ENCODE results near the gene LIFR. TPM values are rescaled to one million over a fixed set of nuclear protein-coding genes. Genes with fewer than 3 reads are reported as not detected.

Gene LIFR
- total RNA-seq, 1 experiment from 2014 or later = 10.6 TPM

DNA sequence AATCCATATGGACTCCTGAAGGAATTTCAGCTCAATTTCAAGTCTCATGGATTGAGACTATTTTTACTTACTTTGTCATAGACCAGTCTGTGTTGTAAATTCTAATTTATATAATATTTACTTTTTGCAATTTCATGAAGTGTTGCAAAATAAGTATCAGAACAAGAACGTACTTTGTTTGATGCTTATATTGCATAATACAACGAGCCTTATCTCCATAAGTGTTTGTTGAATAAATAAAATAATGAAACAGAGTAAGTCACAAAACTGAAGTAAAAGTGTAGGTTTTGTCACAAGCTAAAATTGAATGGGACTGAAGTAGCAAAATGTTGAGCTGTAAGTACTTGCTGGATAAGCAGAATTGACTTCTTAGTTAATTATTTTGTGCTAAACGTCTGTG lies 3.0 kb upstream of the LIFR start:
- no TSS peak for BruUV-seq (replicated peaks)
- Histone ChIP-seq H3K4me3 (replicated peaks in 1 of 2; ENCODE audit: low read depth in 1 of 2, low read length in 2 of 2) (no peak overlapping the region), H3K36me3 (ENCODE audit: control insufficient read depth in 1 of 2, insufficient read depth in 2 of 2, low read length in 2 of 2) (no peaks in the 10 kb centered on the region), H3K9ac (ENCODE audit: low read length) (no peak overlapping the region), H3K9me2 (ENCODE audit: insufficient read depth) (no peaks in the 10 kb centered on the region), H3K9me3 (ENCODE audit: control insufficient read depth in 1 of 2, insufficient read depth in 1 of 2, low read depth in 1 of 2, low read length in 2 of 2) (no peaks in the 10 kb centered on the region), H3K79me2 (ENCODE audit: insufficient read depth, low read length) (no peaks in the 10 kb centered on the region), H3K27ac (ENCODE audit: low read depth, low read length) (no peak overlapping the region), H3K27me3 (ENCODE audit: insufficient read depth, low read length) (no peaks in the 10 kb centered on the region), H3K4me2 (ENCODE audit: low read length) (no peak overlapping the region), H4K20me1 (ENCODE audit: insufficient read depth) (no peaks in the 10 kb centered on the region), H2AFZ (ENCODE audit: low read depth, low read length, poor library complexity, severe bottlenecking) (no peak overlapping the region), H3K4me1 (ENCODE audit: control insufficient read depth in 1 of 2, insufficient read depth in 2 of 2, low read length in 2 of 2) (peaks cover 0 to 14% of the 10 kb centered on the region in 2 experiments; a peak in 3 of 4 replicates)
- ChIA-PET CTCF (interaction anchor here (1.4 kb wide), 1 partner anchor 117 kb away, joined by 3 read pairs; no protein-coding TSS in a partner anchor), POLR2A (no interaction called here), RAD21 (ENCODE audit: low non-redundant PET in 1 of 2, low total read pairs in 2 of 2, uncharacterized antibody in 2 of 2, unreplicated experiment in 2 of 2) (no interaction called here)
- intact Hi-C loops (cut with micrococcal nuclease) = no loop called here
- no peak for ATAC-seq
- DNase-seq (ENCODE audit: low read depth, low spot score) = no peak
- TF ChIP-seq, protein P1, sequence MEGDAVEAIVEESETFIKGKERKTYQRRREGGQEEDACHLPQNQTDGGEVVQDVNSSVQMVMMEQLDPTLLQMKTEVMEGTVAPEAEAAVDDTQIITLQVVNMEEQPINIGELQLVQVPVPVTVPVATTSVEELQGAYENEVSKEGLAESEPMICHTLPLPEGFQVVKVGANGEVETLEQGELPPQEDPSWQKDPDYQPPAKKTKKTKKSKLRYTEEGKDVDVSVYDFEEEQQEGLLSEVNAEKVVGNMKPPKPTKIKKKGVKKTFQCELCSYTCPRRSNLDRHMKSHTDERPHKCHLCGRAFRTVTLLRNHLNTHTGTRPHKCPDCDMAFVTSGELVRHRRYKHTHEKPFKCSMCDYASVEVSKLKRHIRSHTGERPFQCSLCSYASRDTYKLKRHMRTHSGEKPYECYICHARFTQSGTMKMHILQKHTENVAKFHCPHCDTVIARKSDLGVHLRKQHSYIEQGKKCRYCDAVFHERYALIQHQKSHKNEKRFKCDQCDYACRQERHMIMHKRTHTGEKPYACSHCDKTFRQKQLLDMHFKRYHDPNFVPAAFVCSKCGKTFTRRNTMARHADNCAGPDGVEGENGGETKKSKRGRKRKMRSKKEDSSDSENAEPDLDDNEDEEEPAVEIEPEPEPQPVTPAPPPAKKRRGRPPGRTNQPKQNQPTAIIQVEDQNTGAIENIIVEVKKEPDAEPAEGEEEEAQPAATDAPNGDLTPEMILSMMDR (IDR thresholded peaks at IDR 0.05 in 2 of 3, conservative IDR thresholded peaks at IDR 0.05 in 1 of 3; ENCODE audit: borderline replicate concordance in 1 of 3, insufficient read depth in 1 of 3, low read depth in 2 of 3, low read length in 2 of 3) = no peak
- TF ChIP-seq, protein P2, sequence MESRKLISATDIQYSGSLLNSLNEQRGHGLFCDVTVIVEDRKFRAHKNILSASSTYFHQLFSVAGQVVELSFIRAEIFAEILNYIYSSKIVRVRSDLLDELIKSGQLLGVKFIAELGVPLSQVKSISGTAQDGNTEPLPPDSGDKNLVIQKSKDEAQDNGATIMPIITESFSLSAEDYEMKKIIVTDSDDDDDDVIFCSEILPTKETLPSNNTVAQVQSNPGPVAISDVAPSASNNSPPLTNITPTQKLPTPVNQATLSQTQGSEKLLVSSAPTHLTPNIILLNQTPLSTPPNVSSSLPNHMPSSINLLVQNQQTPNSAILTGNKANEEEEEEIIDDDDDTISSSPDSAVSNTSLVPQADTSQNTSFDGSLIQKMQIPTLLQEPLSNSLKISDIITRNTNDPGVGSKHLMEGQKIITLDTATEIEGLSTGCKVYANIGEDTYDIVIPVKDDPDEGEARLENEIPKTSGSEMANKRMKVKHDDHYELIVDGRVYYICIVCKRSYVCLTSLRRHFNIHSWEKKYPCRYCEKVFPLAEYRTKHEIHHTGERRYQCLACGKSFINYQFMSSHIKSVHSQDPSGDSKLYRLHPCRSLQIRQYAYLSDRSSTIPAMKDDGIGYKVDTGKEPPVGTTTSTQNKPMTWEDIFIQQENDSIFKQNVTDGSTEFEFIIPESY (IDR thresholded peaks at IDR 0.05; ENCODE audit: extremely low read depth, insufficient replicate concordance, low read length) = no peak
- TF ChIP-seq RAD21 (IDR thresholded peaks at IDR 0.05; ENCODE audit: low read depth) = no peak
- TF ChIP-seq, protein P3, sequence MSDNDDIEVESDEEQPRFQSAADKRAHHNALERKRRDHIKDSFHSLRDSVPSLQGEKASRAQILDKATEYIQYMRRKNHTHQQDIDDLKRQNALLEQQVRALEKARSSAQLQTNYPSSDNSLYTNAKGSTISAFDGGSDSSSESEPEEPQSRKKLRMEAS (IDR thresholded peaks at IDR 0.05) = no peak
- no peak for TF ChIP-seq EZH2 (IDR thresholded peaks at IDR 0.05)
- TF ChIP-seq, protein P4, sequence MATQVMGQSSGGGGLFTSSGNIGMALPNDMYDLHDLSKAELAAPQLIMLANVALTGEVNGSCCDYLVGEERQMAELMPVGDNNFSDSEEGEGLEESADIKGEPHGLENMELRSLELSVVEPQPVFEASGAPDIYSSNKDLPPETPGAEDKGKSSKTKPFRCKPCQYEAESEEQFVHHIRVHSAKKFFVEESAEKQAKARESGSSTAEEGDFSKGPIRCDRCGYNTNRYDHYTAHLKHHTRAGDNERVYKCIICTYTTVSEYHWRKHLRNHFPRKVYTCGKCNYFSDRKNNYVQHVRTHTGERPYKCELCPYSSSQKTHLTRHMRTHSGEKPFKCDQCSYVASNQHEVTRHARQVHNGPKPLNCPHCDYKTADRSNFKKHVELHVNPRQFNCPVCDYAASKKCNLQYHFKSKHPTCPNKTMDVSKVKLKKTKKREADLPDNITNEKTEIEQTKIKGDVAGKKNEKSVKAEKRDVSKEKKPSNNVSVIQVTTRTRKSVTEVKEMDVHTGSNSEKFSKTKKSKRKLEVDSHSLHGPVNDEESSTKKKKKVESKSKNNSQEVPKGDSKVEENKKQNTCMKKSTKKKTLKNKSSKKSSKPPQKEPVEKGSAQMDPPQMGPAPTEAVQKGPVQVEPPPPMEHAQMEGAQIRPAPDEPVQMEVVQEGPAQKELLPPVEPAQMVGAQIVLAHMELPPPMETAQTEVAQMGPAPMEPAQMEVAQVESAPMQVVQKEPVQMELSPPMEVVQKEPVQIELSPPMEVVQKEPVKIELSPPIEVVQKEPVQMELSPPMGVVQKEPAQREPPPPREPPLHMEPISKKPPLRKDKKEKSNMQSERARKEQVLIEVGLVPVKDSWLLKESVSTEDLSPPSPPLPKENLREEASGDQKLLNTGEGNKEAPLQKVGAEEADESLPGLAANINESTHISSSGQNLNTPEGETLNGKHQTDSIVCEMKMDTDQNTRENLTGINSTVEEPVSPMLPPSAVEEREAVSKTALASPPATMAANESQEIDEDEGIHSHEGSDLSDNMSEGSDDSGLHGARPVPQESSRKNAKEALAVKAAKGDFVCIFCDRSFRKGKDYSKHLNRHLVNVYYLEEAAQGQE (IDR thresholded peaks at IDR 0.05; ENCODE audit: low read depth) = no peak
- TF ChIP-seq SRF (IDR thresholded peaks at IDR 0.05; ENCODE audit: low read depth) = no peak
- no peak for TF ChIP-seq CEBPB (IDR thresholded peaks at IDR 0.05; ENCODE audit: low read depth)
- TF ChIP-seq CBX3 (IDR thresholded peaks at IDR 0.05; ENCODE audit: low read depth) = no peak
- no peak for TF ChIP-seq FOSL1 (IDR thresholded peaks at IDR 0.05; ENCODE audit: low read depth)
- no peak for TF ChIP-seq SP1 (IDR thresholded peaks at IDR 0.05; ENCODE audit: low read depth)
- TF ChIP-seq EZH2phosphoT487 (IDR thresholded peaks at IDR 0.05; ENCODE audit: borderline replicate concordance) = no peak
- no peak for TF ChIP-seq ZFX (IDR thresholded peaks at IDR 0.05)
- no peak for TF ChIP-seq ELF1 (IDR thresholded peaks at IDR 0.05; ENCODE audit: borderline replicate concordance, low read depth)
- TF ChIP-seq SIN3A (IDR thresholded peaks at IDR 0.05; ENCODE audit: low read depth) = no peak
- no peak for TF ChIP-seq ZNF274 (IDR thresholded peaks at IDR 0.05; ENCODE audit: low read depth, low read length)
- no peak for TF ChIP-seq JUND (IDR thresholded peaks at IDR 0.05)
- no peak for TF ChIP-seq TCF7L2 (IDR thresholded peaks at IDR 0.05; ENCODE audit: borderline replicate concordance, extremely low read depth, insufficient read depth, insufficient read length)
- no peak for TF ChIP-seq EGR1 (IDR thresholded peaks at IDR 0.05; ENCODE audit: low read depth)

Measured in HCT116 (cell line).